Measurements from ENCODE around the gene GALK2.
A peak's percentile ranks its signal among the peaks of the same experiment; 100 is the strongest.
"Not testable (repeated sequence)": the region's sequence is repeated elsewhere in the genome, so short reads cannot be mapped to it uniquely, and the experiment has no call there.

Gene GALK2

GRCh38 chr15:49315391-49315823, 145.4 kb downstream of the GALK2 start:
- H3K4me3 ChIP-seq = no peak overlapping the region
- H3K27ac ChIP-seq = no peak overlapping the region

- Histone ChIP-seq H3K4me3 (no peak overlapping the region), H3K27ac (peak overlapping the region in 5 of 21 experiments; percentile 8 to 49 (median 20))
Measured at GRCh38 chr15:49320351-49320750, 150.3 kb downstream of the GALK2 start.

- no peak overlapping the region for H3K4me3 ChIP-seq
- H3K27ac ChIP-seq = no peak overlapping the region
Measured at GRCh38 chr15:49323207-49323606, 153.2 kb downstream of the GALK2 start.

- H3K27ac ChIP-seq = no peak overlapping the region
- H3K4me3 ChIP-seq = no peak overlapping the region
Measured at GRCh38 chr15:49327927-49328326, 157.9 kb downstream of the GALK2 start.

- Histone ChIP-seq H3K4me3 (no peak overlapping the region), H3K27ac (no peak overlapping the region)
Measured at GRCh38 chr15:49328941-49329340, 158.9 kb downstream of the GALK2 start.

GRCh38 chr15:49330166-49330565, 160.1 kb downstream of the GALK2 start:
- no peak overlapping the region for H3K27ac ChIP-seq
- no peak overlapping the region for H3K4me3 ChIP-seq

DNA sequence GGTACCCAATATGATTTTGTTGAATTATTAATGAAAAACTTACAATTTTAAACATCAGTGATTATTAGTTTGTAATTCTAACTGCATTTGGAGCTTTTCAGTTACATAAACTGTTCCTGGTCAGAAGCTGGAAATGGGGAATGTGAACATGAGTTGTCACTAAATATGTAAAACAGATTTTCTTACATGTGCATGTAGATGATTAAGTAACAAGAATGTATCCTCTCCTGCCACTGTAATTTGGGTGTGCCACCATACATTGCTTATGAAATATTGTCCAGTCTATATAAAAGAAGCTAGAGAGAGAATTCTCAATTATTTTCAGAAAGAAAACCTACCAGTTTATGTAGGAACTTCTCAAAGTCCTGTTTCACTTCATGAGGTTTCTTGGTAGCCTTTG, 161.4 kb downstream of the GALK2 start:
- peak overlapping the region in 2 of 21 experiments; percentile 9 to 34 for H3K27ac ChIP-seq
- no peak overlapping the region for H3K4me3 ChIP-seq

DNA sequence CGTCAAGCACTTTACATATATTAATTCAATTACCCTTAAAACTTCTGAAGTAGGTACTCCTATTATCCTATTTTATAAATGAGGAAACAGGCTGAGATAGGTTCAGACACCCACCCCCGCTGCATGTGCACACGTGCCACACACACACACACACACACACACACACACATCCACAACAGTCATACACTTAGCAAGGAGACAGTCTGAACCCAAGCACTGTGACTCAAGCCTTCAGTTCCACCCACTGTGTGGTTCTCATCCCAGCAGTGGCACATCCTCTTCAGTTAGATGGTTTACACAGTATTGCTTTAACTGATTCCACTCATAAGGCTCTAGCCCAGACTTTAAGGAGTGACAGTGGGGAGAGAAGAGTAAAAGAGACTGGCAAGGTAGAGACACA, 161.9 kb downstream of the GALK2 start:
- Histone ChIP-seq H3K27ac (no peak overlapping the region), H3K4me3 (no peak overlapping the region)

- H3K27ac ChIP-seq = no peak overlapping the region
- H3K4me3 ChIP-seq = no peak overlapping the region
Measured at GRCh38 chr15:49339656-49340055, 169.6 kb downstream of the GALK2 start.

DNA sequence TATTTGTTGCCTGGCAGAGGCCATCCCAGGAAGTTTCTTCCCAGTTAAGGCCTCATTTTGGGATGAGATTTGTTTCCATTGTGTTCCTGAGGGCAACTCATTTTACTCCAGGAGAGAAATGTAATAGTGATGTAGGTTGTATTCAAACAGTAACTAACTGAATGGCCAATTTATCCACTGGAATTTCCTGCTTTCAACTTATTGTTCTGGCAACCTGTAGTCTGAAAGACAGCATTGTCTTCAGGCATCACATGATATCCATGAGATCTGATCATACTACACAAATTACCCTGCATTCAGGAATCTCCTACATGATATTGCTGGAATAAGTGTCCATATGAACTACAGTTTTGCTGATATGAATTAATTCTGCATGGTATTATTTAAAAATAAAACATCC, 173.5 kb downstream of the GALK2 start:
- Histone ChIP-seq H3K27ac (no peak overlapping the region), H3K4me3 (no peak overlapping the region)

DNA sequence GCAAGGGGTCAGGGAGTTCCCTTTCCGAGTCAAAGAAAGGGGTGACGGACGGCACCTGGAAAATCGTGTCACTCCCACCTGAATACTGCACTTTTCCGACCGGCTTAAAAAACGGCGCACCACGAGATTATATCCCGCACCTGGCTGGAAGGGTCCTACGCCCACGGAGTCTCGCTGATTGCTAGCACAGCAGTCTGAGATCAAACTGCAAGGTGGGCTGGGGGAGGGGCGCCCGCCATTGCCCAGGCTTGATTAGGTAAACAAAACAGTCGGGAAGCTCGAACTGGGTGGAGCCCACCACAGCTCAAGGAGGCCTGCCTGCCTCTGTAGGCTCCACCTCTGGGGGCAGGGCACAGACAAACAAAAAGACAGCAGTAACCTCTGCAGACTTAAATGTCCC, 184.4 kb downstream of the GALK2 start:
- H3K4me3 ChIP-seq, H3K27ac ChIP-seq: not testable (repeated sequence)

GRCh38 chr15:49361370-49361769, 191.3 kb downstream of the GALK2 start:
- Histone ChIP-seq H3K27ac (no peak overlapping the region), H3K4me3 (no peak overlapping the region)

DNA sequence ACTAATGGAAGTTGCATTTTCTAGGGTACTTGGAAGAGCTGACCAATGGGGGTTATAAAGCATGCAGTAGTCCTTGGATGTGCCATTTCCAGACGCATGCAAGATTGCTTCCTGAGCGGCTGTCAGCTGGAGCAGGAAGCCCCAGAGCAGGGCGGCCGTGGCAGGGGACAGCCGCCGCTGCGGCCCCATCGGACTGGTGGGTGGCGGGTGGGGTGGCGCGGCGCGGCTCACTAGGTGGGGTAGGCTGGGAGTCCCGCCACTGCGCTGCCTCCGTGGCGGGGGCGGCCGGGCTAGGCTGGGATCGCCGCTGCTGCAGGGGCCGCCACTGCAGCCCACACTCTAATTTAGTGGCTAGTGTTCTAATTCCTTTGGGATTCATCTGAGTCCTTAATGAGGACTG, 196.4 kb downstream of the GALK2 start:
- no peak overlapping the region for H3K27ac ChIP-seq
- H3K4me3 ChIP-seq = no peak overlapping the region

GRCh38 chr15:49370782-49371181, 200.7 kb downstream of the GALK2 start:
- Histone ChIP-seq H3K27ac (no peak overlapping the region), H3K4me3 (no peak overlapping the region)

GRCh38 chr15:49372366-49372765, 202.3 kb downstream of the GALK2 start:
- no peak overlapping the region for H3K27ac ChIP-seq
- no peak overlapping the region for H3K4me3 ChIP-seq

DNA sequence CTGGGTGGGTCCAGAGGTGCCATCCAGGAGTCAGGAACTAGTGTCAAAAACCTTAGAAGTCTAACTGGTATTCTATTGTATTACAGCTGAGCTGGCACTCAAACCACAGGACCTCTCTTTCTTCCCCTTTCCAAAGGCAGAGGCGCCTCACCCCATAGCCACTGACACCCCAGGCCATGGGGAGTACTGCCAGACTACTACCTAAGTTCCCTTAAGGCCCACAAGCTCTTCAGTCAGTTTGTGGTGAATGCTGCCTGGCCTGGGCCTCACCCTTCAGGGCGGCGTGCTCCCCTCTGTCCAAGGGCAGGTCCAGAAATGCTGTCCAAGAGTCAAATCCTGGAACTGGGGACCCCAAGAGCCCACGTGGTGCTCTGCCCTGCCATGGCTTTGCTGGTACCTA, 209.9 kb downstream of the GALK2 start:
- no peak overlapping the region for H3K27ac ChIP-seq
- H3K4me3 ChIP-seq = no peak overlapping the region

DNA sequence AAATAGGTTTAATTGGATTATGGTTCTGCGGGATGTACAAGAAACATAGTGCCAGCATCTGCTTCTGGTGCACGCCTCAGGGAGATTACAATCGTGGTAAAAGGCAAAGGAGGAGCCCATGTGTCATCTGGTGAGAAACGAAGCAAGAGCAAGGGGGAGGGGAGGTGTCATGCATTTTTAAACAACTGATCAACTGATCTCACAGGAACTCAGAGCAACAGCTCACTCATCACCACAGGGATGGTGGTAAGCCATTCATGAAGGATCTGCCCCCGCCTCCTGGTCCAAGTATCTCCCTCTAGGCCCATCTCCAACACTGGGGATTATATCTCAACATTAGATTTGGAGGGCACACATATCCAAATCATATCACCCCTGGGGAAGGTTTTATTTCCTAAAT, 210.9 kb downstream of the GALK2 start:
- no peak overlapping the region for H3K4me3 ChIP-seq
- H3K27ac ChIP-seq = no peak overlapping the region
